IMR-90 (cell line): Measurements from ENCODE around the gene MAGEA9. TPM values are rescaled to one million over a fixed set of nuclear protein-coding genes. Genes with fewer than 3 reads are reported as not detected.

Experiments
- ATAC-seq: fragments of 200-7000 bp; cut with Tn5 transposase; 2 replicates; pipeline ENCODE4 v1.9.1; 2020; ENCODE audit warnings: low read depth, mild to moderate bottlenecking, moderate library complexity
- BruUV-seq: library from RNA; stranded (reverse); fragments of 400-500 nt; replicated peaks from 2 replicates; lab custom pipeline; 2021; lab: Mats Ljungman, UMichigan
- CTCF ChIA-PET: fragments of 300-600 bp; formaldehyde crosslinking; extraction: SDS; loops from one replicate; lab custom pipeline; 2021; ENCODE audit warnings: antibody characterized with exemption; lab: Yijun Ruan, JAX
- POLR2A ChIA-PET: fragments of 300-600 bp; sonication (Branson Sonifier 250); formaldehyde crosslinking; loops from one replicate; lab custom pipeline; 2022; ENCODE audit warnings: antibody characterized with exemption; ENCODE audit not compliant: unreplicated experiment; lab: Charles Lee
- DNase-seq: peaks from one replicate; pipeline ENCODE4 v3.0.0; 2013
- H2AFZ ChIP-seq: replicated peaks from 2 replicates; pipeline ENCODE3; 2013; ENCODE audit warnings: low read length, mild to moderate bottlenecking; ENCODE audit not compliant: poor library complexity
- H2AK5ac ChIP-seq: 2 replicates; pipeline ENCODE4 v1.6.1; 2013; ENCODE audit warnings: low read depth, low read length, inconsistent platforms
- H2AK9ac ChIP-seq: replicated peaks from 2 replicates; pipeline ENCODE3; 2013; ENCODE audit warnings: mild to moderate bottlenecking, low read depth, low read length, moderate library complexity; ENCODE audit not compliant: poor library complexity
- H2BK120ac ChIP-seq: 2 replicates; pipeline ENCODE4 v1.6.1; 2013; ENCODE audit warnings: low read depth, low read length, inconsistent platforms
- H2BK15ac ChIP-seq: 3 replicates; pipeline ENCODE4 v1.6.1; 2013; ENCODE audit warnings: low read depth, low read length, inconsistent platforms
- H2BK20ac ChIP-seq: 2 replicates; pipeline ENCODE4 v1.6.1; 2013; ENCODE audit warnings: low read depth, mild to moderate bottlenecking, inconsistent platforms, low read length, moderate library complexity
- H2BK5ac ChIP-seq: 2 replicates; pipeline ENCODE4 v1.6.1; 2013; ENCODE audit warnings: mild to moderate bottlenecking, low read depth, low read length, inconsistent platforms; ENCODE audit not compliant: poor library complexity, severe bottlenecking
- H3K14ac ChIP-seq: replicated peaks from 2 replicates; pipeline ENCODE4 v1.6.1; 2013; ENCODE audit warnings: low read depth, low read length, inconsistent platforms
- H3K18ac ChIP-seq: 2 replicates; pipeline ENCODE4 v1.6.1; 2013; ENCODE audit warnings: low read depth, low read length, control low read depth
- H3K23ac ChIP-seq: 2 replicates; pipeline ENCODE4 v1.6.1; 2013; ENCODE audit warnings: low read depth, low read length, inconsistent platforms
- H3K27ac ChIP-seq: 2 replicates; pipeline ENCODE4 v1.5.1; 2013; ENCODE audit warnings: mild to moderate bottlenecking, control low read depth, low read length; ENCODE audit not compliant: insufficient read depth
- H3K27me3 ChIP-seq: 2 replicates; pipeline ENCODE4 v1.6.1; 2013; ENCODE audit warnings: low read length; ENCODE audit not compliant: control insufficient read depth, insufficient read depth
- H3K36me3 ChIP-seq: 2 replicates; pipeline ENCODE4 v1.6.1; 2013; ENCODE audit warnings: low read length, mixed read lengths; ENCODE audit not compliant: control insufficient read depth, insufficient read depth
- H3K4ac ChIP-seq: 2 replicates; pipeline ENCODE4 v1.6.1; 2013; ENCODE audit warnings: low read depth, low read length, inconsistent platforms
- H3K4me1 ChIP-seq: 2 replicates; pipeline ENCODE4 v1.6.1; 2013; ENCODE audit warnings: low read length, mixed read lengths; ENCODE audit not compliant: control insufficient read depth, insufficient read depth
- H3K4me2 ChIP-seq: 2 replicates; pipeline ENCODE4 v1.6.1; 2013; ENCODE audit warnings: low read depth, mild to moderate bottlenecking, control low read depth, low read length, moderate library complexity
- H3K4me3 ChIP-seq: 2 replicates; pipeline ENCODE4 v1.5.1; 2013; ENCODE audit warnings: low read depth, mild to moderate bottlenecking, control low read depth, low read length, moderate library complexity; ENCODE audit not compliant: insufficient read depth
- H3K56ac ChIP-seq: 2 replicates; pipeline ENCODE4 v1.6.1; 2013; ENCODE audit warnings: low read length, inconsistent platforms; ENCODE audit not compliant: insufficient read depth; ENCODE audit errors: extremely low read depth
- H3K79me1 ChIP-seq, 2 experiments: 2 replicates each; pipeline ENCODE4 v1.6.1; 2013; ENCODE audit warnings: low read length in 2 of 2, inconsistent platforms in 1 of 2, low read depth in 1 of 2
- H3K9ac ChIP-seq: 2 replicates; pipeline ENCODE4 v1.6.1; 2013; ENCODE audit warnings: low read depth, low read length, control low read depth
- H3K9me1 ChIP-seq: 2 replicates; pipeline ENCODE4 v1.6.1; 2013; ENCODE audit warnings: low read length, inconsistent platforms; ENCODE audit not compliant: insufficient read depth
- H3K9me3 ChIP-seq: 2 replicates; pipeline ENCODE4 v1.6.1; 2013; ENCODE audit warnings: low read length; ENCODE audit not compliant: control insufficient read depth, insufficient read depth
- H4K20me1 ChIP-seq: 2 replicates; pipeline ENCODE4 v1.6.1; 2013; ENCODE audit warnings: low read length, inconsistent platforms; ENCODE audit not compliant: insufficient read depth
- H4K5ac ChIP-seq: 2 replicates; pipeline ENCODE4 v1.6.1; 2013; ENCODE audit warnings: mild to moderate bottlenecking, low read depth, low read length, control low read depth
- H4K8ac ChIP-seq, 2 experiments: 2 replicates each; pipeline ENCODE4 v1.6.1; 2013; ENCODE audit warnings: low read depth in 2 of 2, low read length in 2 of 2, control low read depth in 1 of 2, inconsistent platforms in 1 of 2
- H4K91ac ChIP-seq: 2 replicates; pipeline ENCODE4 v1.6.1; 2013; ENCODE audit warnings: low read depth, low read length, inconsistent platforms; ENCODE audit not compliant: insufficient read depth
- BHLHE40 ChIP-seq: fragments of 150-350 bp; IDR thresholded peaks from 2 replicates; pipeline ENCODE4 v1.6.1; 2016; ENCODE audit warnings: mild to moderate bottlenecking, low read depth, low read length
- CEBPB ChIP-seq: IDR thresholded peaks from 2 replicates; pipeline ENCODE4 v1.6.1; 2012; ENCODE audit warnings: low read depth, low read length, improper control_type of control experiment
- CHD1 ChIP-seq: IDR thresholded peaks from 2 replicates; pipeline ENCODE4 v1.6.1; 2012; ENCODE audit warnings: low read depth, low read length, improper control_type of control experiment
- CTCF ChIP-seq: conservative IDR thresholded peaks from 2 replicates; pipeline ENCODE4 v1.5.1; 2012; ENCODE audit warnings: mild to moderate bottlenecking, low read depth, low read length, improper control_type of control experiment
- ELK1 ChIP-seq: fragments of 150-350 bp; IDR thresholded peaks from 2 replicates; pipeline ENCODE4 v1.6.1; 2016; ENCODE audit warnings: low read depth, mild to moderate bottlenecking, low read length, moderate library complexity, borderline replicate concordance
- MAFK ChIP-seq: IDR thresholded peaks from 2 replicates; pipeline ENCODE4 v1.6.1; 2012; ENCODE audit warnings: low read depth, low read length, improper control_type of control experiment
- MAZ ChIP-seq: IDR thresholded peaks from 2 replicates; pipeline ENCODE4 v1.6.1; 2012; ENCODE audit warnings: low read depth, mild to moderate bottlenecking, low read length, improper control_type of control experiment, moderate library complexity, borderline replicate concordance
- MXI1 ChIP-seq: IDR thresholded peaks from 2 replicates; pipeline ENCODE4 v1.6.1; 2012; ENCODE audit warnings: low read depth, mild to moderate bottlenecking, low read length, moderate library complexity, borderline replicate concordance
- NFE2L2 ChIP-seq: fragments of 150-350 bp; IDR thresholded peaks from 2 replicates; pipeline ENCODE4 v1.6.1; 2016; ENCODE audit warnings: low read depth, mild to moderate bottlenecking, low read length
- POLR2A ChIP-seq: IDR thresholded peaks from 2 replicates; pipeline ENCODE4 v1.6.1; 2012; ENCODE audit warnings: mild to moderate bottlenecking, low read depth, low read length
- RCOR1 ChIP-seq: IDR thresholded peaks from 2 replicates; pipeline ENCODE4 v1.6.1; 2012; ENCODE audit warnings: mild to moderate bottlenecking, low read length, improper control_type of control experiment; ENCODE audit not compliant: insufficient replicate concordance
- RFX5 ChIP-seq: IDR thresholded peaks from 2 replicates; pipeline ENCODE4 v1.8.0; 2012; ENCODE audit warnings: low read depth, mild to moderate bottlenecking, low read length, moderate library complexity
- SMC3 ChIP-seq: fragments of 150-350 bp; IDR thresholded peaks from 2 replicates; pipeline ENCODE4 v1.6.1; 2016; ENCODE audit warnings: low read depth, mild to moderate bottlenecking, antibody characterized with exemption, low read length, moderate library complexity
- WGBS, 2 experiments: methylation state at CpG; one replicate each; pipeline versions ENCODE4 v1.1.5 to v1.1.7; 2013; ENCODE audit warnings: missing lambda C conversion rate in 2 of 2; ENCODE audit not compliant: insufficient read length in 1 of 2; ENCODE audit errors: extremely low coverage in 2 of 2; 5-methylcytosine and 5-hydroxymethylcytosine counted together
- dilution Hi-C: fragments of 300-500 bp; cut with HindIII; formaldehyde crosslinking; loops from one replicate; pipeline ENCODE4 v1.14.3; 2018; ENCODE audit warnings: low sequenced_read_pairs; ENCODE audit not compliant: unreplicated experiment
- in situ Hi-C: fragments of 300-500 bp; cut with MboI; formaldehyde crosslinking; loops from 3 replicates; pipeline ENCODE4 v1.14.3; 2019; ENCODE audit warnings: low sequenced_read_pairs, inconsistent platforms, mixed read lengths
- intact Hi-C: fragments of 100-400 bp; cut with micrococcal nuclease; formaldehyde crosslinking; loops from 2 replicates; pipeline ENCODE4 v1.10.0; 2022
- polyA plus RNA-seq, 3 experiments: library from polyadenylated mRNA; depleted of rRNA; stranded (reverse); fragments of >200 nt; gene quantifications; 2 replicates each; pipeline ENCODE4 v1.2.3, GENCODE V29; 2012; ENCODE audit warnings: low replicate concordance in 1 of 3
- total RNA-seq: library from RNA; depleted of rRNA; stranded (reverse); fragments of >200 nt; gene quantifications from 2 replicates; pipeline ENCODE4 v1.2.3, GENCODE V29; 2012

MAGEA9 gene
- total and polyA plus RNA-seq, 2 of the 4 experiments (the other 2 are of a cell fraction): not detected

GRCh38 chrX:149759824-149760223 is 21.9 kb upstream of the MAGEA9 start:
- dilution Hi-C loops: no loop called here
- no peaks in the 10 kb centered on the region; the same call in 1 of the 2 replicates for H3K9me3 ChIP-seq
- DNase-seq (no peak), ATAC-seq (no peak)
- no CpG with 5 or more reads among the region's 7 CpGs for WGBS, 2 experiments
- H4K5ac ChIP-seq: no peak overlapping the region
- no peaks in the 10 kb centered on the region for H3K4me1 ChIP-seq
- H3K18ac ChIP-seq: no peak overlapping the region
- no peak overlapping the region for H3K9ac ChIP-seq
- H3K4me2 ChIP-seq: no peak overlapping the region
- no peak overlapping the region for H3K56ac ChIP-seq
- no peak overlapping the region for H4K8ac ChIP-seq
- ChIA-PET POLR2A (no interaction called here), CTCF (no interaction called here)
- H2AFZ ChIP-seq: no peak overlapping the region
- H4K91ac ChIP-seq: no peak overlapping the region
- H2AK5ac ChIP-seq: no peak overlapping the region
- no peak overlapping the region for H2AK9ac ChIP-seq
- no peak overlapping the region for H3K27ac ChIP-seq
- no peak overlapping the region for H3K23ac ChIP-seq
- no peak overlapping the region for H2BK15ac ChIP-seq
- no peaks in the 10 kb centered on the region for H3K79me1 ChIP-seq
- H3K9me1 ChIP-seq: no peaks in the 10 kb centered on the region
- TF ChIP-seq RFX5 (no peak), MAZ (no peak), MXI1 (no peak), SMC3 (no peak), NFE2L2 (no peak), ELK1 (no peak), CEBPB (no peak), RCOR1 (no peak), CHD1 (no peak), CTCF (no peak), POLR2A (no peak), MAFK (no peak), BHLHE40 (no peak)
- BruUV-seq: no TSS peak
- H3K36me3 ChIP-seq: no peaks in the 10 kb centered on the region
- no peak overlapping the region for H2BK120ac ChIP-seq
- H3K27me3 ChIP-seq: no peaks in the 10 kb centered on the region
- no peaks in the 10 kb centered on the region for H4K20me1 ChIP-seq
- H3K14ac ChIP-seq: no peak overlapping the region
- in situ Hi-C loops: loop anchor here (25.0 kb wide), 1 partner anchor 102 kb away; no protein-coding TSS in a partner anchor
- H2BK20ac ChIP-seq: no peak overlapping the region
- intact Hi-C loops: no loop called here
- no peak overlapping the region for H2BK5ac ChIP-seq
- H3K4ac ChIP-seq: no peak overlapping the region
- H3K4me3 ChIP-seq: no peak overlapping the region
